C4-2B (cell line): Measurements from ENCODE around the gene UCHL1.
A peak's percentile ranks its signal among the peaks of the same experiment; 100 is the strongest.

Source experiments
- H3K27ac ChIP-seq: fragments of 450-650 bp; 2 replicates; pipeline ENCODE4 v1.5.1; 2017
- ZFX ChIP-seq: fragments of 450-650 bp; IDR thresholded peaks from 2 replicates; pipeline ENCODE4 v1.6.1; 2017
- TF ChIP-seq, protein P1 (sequence below): fragments of 450-650 bp; conservative IDR thresholded peaks from 2 replicates; pipeline ENCODE4 v1.5.1; 2017; ENCODE audit warnings: mild to moderate bottlenecking

Gene UCHL1

DNA sequence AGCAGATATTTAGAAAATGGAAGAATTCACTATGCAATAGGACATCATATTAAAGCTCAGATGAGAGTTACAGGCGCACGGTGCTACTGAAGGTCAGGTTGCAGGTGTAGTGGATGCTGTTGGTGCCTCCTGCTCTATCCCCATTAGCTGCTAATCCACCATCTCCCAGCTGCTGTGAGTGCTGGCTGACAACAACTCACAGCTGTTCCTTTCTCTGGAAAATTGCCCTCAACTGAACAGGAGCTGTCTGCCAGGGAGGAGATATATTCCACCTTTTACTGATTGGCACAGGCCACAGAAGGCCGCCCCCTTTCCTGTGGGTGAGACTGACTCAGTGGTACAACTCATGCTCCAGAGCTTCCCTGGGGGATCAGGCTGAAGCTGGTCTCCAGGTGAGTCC, 48.7 kb downstream of the UCHL1 start:
- TF ChIP-seq, protein P1, sequence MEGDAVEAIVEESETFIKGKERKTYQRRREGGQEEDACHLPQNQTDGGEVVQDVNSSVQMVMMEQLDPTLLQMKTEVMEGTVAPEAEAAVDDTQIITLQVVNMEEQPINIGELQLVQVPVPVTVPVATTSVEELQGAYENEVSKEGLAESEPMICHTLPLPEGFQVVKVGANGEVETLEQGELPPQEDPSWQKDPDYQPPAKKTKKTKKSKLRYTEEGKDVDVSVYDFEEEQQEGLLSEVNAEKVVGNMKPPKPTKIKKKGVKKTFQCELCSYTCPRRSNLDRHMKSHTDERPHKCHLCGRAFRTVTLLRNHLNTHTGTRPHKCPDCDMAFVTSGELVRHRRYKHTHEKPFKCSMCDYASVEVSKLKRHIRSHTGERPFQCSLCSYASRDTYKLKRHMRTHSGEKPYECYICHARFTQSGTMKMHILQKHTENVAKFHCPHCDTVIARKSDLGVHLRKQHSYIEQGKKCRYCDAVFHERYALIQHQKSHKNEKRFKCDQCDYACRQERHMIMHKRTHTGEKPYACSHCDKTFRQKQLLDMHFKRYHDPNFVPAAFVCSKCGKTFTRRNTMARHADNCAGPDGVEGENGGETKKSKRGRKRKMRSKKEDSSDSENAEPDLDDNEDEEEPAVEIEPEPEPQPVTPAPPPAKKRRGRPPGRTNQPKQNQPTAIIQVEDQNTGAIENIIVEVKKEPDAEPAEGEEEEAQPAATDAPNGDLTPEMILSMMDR: no peak
- TF ChIP-seq ZFX: no peak
- no peak overlapping the region for H3K27ac ChIP-seq

DNA sequence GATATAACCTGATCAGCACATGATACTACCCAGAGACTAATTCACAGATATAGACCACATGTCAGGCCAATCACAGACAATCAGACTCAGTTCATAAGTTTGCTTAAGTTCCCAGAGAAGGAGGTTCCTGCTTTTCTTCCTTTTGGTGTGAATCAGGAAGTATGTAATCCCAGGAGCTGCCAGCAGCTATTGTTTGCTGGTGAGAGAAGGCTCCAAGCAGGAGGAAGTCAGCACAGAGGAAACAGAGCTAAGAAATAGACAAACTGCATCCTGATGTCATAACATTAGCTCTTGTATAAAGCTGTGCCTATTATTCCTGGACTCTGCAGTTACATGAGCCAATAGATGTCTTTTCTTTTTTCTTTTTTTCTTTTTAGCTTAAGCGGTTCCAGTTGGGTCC, 50.9 kb downstream of the UCHL1 start:
- TF ChIP-seq, protein P1: no peak
- no peak for TF ChIP-seq ZFX
- H3K27ac ChIP-seq: peak overlapping the region; percentile 70; the same call in 1 of the 2 replicates

DNA sequence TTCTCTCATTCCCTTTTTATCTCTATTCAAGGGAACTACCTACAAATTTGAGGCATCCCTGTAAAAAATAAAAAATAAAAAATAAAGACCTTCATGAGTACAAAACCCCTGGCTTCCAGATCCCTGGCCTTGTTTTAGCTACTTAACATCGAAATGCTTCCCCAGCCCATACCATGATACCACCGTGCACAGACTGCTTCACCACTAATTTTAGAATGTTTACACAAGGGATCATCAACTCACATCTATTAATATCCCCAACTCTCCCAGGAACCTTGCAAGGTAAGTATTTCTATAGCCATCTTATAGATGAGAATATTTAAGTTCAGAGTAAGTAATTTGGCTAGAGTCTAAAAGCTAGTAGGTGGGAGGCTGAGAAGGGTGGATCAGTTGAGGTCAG, 51.7 kb downstream of the UCHL1 start:
- H3K27ac ChIP-seq: peak overlapping the region; percentile 46; the same call in 1 of the 2 replicates
- TF ChIP-seq, protein P1: no peak
- no peak for TF ChIP-seq ZFX

DNA sequence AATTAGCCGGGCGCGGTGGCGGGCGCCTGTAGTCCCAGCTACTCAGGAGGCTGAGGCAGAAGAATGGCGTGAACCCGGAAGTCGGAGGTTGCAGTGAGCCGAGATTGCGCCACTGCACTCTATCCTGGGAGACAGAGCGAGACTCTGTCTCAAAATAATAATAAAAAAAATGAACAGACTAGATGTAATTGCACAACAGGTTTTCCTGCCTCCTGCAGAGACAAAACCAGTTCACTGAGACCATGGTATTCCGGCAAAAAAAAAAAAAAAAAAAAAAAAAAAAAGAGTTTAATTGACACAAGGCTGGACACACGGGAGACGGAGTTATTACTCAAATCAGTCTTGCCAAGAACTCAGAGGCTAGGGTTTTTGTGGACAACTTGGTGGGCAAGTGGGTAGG, 58.7 kb downstream of the UCHL1 start:
- H3K27ac ChIP-seq: peak overlapping the region; percentile 25; the same call in 1 of the 2 replicates

DNA sequence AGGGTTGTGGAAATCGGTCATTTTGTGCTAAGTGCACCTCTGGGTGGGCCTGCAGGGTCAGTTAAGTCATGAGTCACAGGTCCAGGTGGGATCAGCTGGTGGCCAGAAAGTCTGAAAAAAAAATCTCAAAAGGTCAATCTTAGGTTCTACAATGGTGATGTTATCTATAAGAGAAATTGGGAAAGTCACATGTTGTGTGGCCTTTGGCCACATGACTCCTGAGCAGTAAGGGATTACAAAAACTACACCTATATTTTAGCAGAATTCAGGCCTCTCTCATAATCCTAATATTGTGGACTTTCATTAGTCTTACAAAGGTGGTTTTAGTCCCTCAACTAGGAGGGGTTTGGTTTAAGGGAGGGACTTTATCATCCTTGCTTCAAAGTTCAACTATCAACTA, 59.1 kb downstream of the UCHL1 start:
- peak overlapping the region; percentile 25; the same call in 1 of the 2 replicates for H3K27ac ChIP-seq
- no peak for TF ChIP-seq ZFX
- TF ChIP-seq, protein P1: no peak
